ENCODE results near the gene ESD.
A peak's percentile ranks its signal among the peaks of the same experiment; 100 is the strongest.
"Not testable (repeated sequence)": the region's sequence is repeated elsewhere in the genome, so short reads cannot be mapped to it uniquely, and the experiment has no call there.

ESD gene

GRCh38 chr13:46796515-46797474, at the start of gene ESD:
Gene ESD (minus strand): TSS chr13:46797161. CDS start chr13:46791413, 5,748 bp downstream.
- DNase-seq: peak; percentile 94

- no peak for DNase-seq
Measured at GRCh38 chr13:46846726-46847125, 49.8 kb upstream of the ESD start.

GRCh38 chr13:46845146-46845545, 48.2 kb upstream of the ESD start:
- DNase-seq: no peak

- DNase-seq: no peak
Measured at GRCh38 chr13:46844431-46844830, 47.5 kb upstream of the ESD start.

- DNase-seq: no peak
Measured at GRCh38 chr13:46839399-46839798, 42.4 kb upstream of the ESD start.

- no peak for DNase-seq
Measured at GRCh38 chr13:46834657-46835056, 37.7 kb upstream of the ESD start.

- DNase-seq: peak; percentile 57
Measured at GRCh38 chr13:46831588-46832194, 34.7 kb upstream of the ESD start.

GRCh38 chr13:46830405-46831005, 33.5 kb upstream of the ESD start:
- no peak for DNase-seq

- DNase-seq: no peak
Measured at GRCh38 chr13:46822551-46822950, 25.6 kb upstream of the ESD start.

- DNase-seq: no peak
Measured at GRCh38 chr13:46817838-46818476, 21.0 kb upstream of the ESD start.

- DNase-seq: no peak
Measured at GRCh38 chr13:46817095-46817494, 20.1 kb upstream of the ESD start.

GRCh38 chr13:46816371-46816770, 19.4 kb upstream of the ESD start:
- no peak for DNase-seq

GRCh38 chr13:46812301-46812797, 15.4 kb upstream of the ESD start:
- DNase-seq: no peak

GRCh38 chr13:46810440-46810839, 13.5 kb upstream of the ESD start:
- peak; percentile 37 for DNase-seq

GRCh38 chr13:46804921-46805320, 8.0 kb upstream of the ESD start:
- not testable (repeated sequence) for DNase-seq

- DNase-seq: peak; percentile 99
Measured at GRCh38 chr13:46804391-46804815, 7.4 kb upstream of the ESD start.

GRCh38 chr13:46803586-46803985, 6.6 kb upstream of the ESD start:
- peak; percentile 77 for DNase-seq

- DNase-seq: no peak
Measured at GRCh38 chr13:46801858-46802257, 4.9 kb upstream of the ESD start.

GRCh38 chr13:46799139-46799538, 2.2 kb upstream of the ESD start:
- no peak for DNase-seq

- no peak for DNase-seq
Measured at GRCh38 chr13:46797501-46798237, 708 bp upstream of the ESD start.

- no peak for DNase-seq
Measured at GRCh38 chr13:46796129-46796514, 839 bp downstream of the ESD start.

- DNase-seq: peak; percentile 22
Measured at GRCh38 chr13:46795321-46795720, 1.6 kb downstream of the ESD start.

Data from fibroblast of skin of right biceps (primary cell).